Subcutaneous adipose tissue (tissue), 4 donors: ENCODE results near the gene MBOAT1. TPM values are rescaled to one million over a fixed set of nuclear protein-coding genes. Genes with fewer than 3 reads are reported as not detected.

Experiments
- CTCF ChIP-seq: fragments of 450-650 bp; IDR thresholded peaks from one replicate; pipeline ENCODE4 v1.5.1; 2016; ENCODE audit warnings: low read depth, mild to moderate bottlenecking, control low read depth, antibody characterized with exemption, moderate library complexity
- total RNA-seq, 4 donors: library from RNA; depleted of rRNA; stranded (reverse); fragments of >200 nt; gene quantifications; one replicate each; pipeline ENCODE4 v1.1.0, GENCODE V29; 2016

The MBOAT1 gene
- total RNA-seq, 4 donors from 2014 or later, result 7.7 to 15.6 (median 12.9) TPM

DNA sequence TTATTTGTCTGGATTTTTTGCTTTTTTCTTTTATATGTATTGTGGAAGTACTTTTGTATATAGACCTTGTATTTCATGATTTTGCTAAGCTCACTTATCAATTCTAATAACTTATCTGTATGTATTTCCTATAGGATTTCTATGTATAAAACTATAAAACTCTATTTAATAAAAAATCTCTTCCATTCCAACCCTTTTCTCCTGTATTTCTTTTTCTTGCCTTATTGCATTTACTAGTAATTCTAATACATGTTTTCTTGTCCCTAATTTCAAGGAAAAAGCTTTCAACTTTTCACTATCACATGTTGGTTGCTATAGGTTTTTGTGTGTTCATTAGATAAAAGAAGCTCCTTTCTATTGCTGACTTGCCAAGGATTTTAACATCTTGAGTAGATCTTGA is 125.3 kb downstream of the MBOAT1 start:
- TF ChIP-seq CTCF, result no peak

- no peak for TF ChIP-seq CTCF
Measured at GRCh38 chr6:20085817-20086216, 126.5 kb downstream of the MBOAT1 start.

DNA sequence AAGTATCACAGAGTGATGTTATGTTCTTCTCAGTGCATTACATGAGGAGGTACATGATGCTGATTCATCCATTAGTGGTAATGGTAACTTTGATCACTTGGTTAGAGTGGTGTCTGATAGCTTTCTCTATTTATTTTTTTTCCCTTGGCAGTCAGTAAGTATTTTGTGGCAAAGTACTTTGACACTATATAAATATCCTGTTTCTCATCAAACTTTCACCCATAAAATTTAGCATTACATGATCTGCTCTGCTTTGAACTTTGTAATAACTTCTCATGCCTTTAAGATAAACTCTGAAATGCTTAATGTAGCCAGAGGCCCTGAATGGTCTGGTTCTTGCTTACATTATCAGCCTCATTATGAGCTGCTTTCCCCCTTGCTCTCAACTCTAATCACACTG is 127.9 kb downstream of the MBOAT1 start:
- TF ChIP-seq CTCF, result no peak

DNA sequence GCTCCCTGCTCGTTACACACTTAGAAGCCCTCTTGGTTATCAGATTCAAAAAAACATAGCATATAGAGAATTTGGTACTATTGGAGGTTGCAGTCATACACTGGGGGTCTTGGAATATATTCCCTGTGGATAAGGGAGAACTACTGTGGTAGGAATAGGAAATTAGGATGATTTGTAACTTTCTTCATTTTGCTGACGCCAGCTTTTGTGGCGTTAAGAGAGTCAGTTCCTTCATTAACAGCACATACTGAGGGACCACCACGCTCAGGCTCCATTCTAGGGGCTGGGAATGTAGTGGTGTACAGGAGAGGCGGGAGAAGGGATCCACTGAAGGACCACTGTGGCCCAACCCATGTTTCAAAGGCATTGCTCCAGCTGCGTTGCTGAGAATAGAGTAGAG is 140.3 kb downstream of the MBOAT1 start:
- TF ChIP-seq CTCF, result no peak

DNA sequence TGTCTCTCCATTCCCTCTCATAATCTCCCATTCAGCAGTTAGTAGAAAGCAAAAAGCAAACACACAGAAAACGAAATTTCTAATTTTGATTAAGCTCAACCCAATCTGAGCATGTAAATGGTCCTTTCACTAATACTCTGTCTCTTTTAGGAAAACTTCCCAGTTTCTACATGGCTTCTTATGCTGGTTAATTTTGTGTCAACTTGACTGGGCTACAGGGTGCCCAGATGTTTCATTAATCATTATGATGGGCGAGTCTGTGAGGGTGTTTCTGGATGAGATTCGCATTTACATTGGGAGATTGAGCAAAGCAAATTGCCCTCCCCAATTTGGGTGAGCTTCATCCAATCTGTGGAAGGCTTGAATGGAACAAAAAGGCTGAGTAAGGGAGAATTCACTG is 142.2 kb downstream of the MBOAT1 start:
- TF ChIP-seq CTCF, result no peak

DNA sequence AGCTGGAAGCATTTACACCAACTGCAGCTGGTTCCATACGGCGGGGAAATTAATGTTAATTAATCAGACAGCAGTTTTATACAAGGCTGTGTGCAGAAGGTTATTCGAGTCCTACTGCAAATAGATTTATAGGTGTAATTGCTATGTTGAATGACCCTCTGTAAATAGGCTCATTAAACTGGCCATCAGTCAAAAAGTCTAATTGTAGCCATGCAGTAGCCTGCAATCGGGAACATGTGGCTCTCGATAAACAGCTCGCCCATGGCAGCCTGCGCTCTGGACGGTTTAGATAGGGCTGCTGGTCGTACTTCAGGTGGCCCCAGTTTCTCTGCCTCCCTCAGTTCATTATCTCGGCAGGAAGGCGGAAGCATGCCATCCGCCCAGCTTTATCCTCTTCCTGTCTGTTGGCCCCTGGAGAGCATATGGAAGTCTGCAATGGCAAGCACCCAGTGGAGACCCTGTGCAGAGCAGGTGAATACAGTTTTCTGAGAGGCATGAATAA is 143.2 kb downstream of the MBOAT1 start:
- no peak for TF ChIP-seq CTCF

GRCh38 chr6:20068421-20068988 is 143.8 kb downstream of the MBOAT1 start:
- no peak for TF ChIP-seq CTCF
